GM18502 (cell line): ENCODE results near the gene PTX3.

Experiments
- ATAC-seq: cut with Tn5 transposase; IDR thresholded peaks from one replicate; pipeline ENCODE4 v1.9.1; 2021; ENCODE audit warnings: mild to moderate bottlenecking; ENCODE audit not compliant: unreplicated experiment, poor library complexity

PTX3 gene

GRCh38 chr3:157436583-157437291 lies at the start of gene PTX3:
Gene PTX3, plus strand, starts transcription at chr3:157436850. Its CDS starts 84 bp downstream, at chr3:157436934.
- no peak for ATAC-seq

- ATAC-seq: no peak
Observed at GRCh38 chr3:157387708-157388435, 48.8 kb upstream of the PTX3 start.

GRCh38 chr3:157388976-157389375 lies 47.7 kb upstream of the PTX3 start:
- no peak for ATAC-seq

- no peak for ATAC-seq
Observed at GRCh38 chr3:157390713-157391515, 45.7 kb upstream of the PTX3 start.

- no peak for ATAC-seq
Observed at GRCh38 chr3:157392104-157392503, 44.5 kb upstream of the PTX3 start.

- no peak for ATAC-seq
Observed at GRCh38 chr3:157393113-157393512, 43.5 kb upstream of the PTX3 start.

GRCh38 chr3:157394411-157394810 lies 42.2 kb upstream of the PTX3 start:
- no peak for ATAC-seq

GRCh38 chr3:157398598-157398997 lies 38.1 kb upstream of the PTX3 start:
- no peak for ATAC-seq

- no peak for ATAC-seq
Observed at GRCh38 chr3:157404381-157404780, 32.3 kb upstream of the PTX3 start.

- ATAC-seq: no peak
Observed at GRCh38 chr3:157405457-157405856, 31.2 kb upstream of the PTX3 start.

GRCh38 chr3:157406394-157406793 lies 30.3 kb upstream of the PTX3 start:
- no peak for ATAC-seq

- no peak for ATAC-seq
Observed at GRCh38 chr3:157407769-157408168, 28.9 kb upstream of the PTX3 start.

- ATAC-seq: no peak
Observed at GRCh38 chr3:157408499-157409149, 28.0 kb upstream of the PTX3 start.

GRCh38 chr3:157409516-157409915 lies 27.1 kb upstream of the PTX3 start:
- ATAC-seq: no peak

- ATAC-seq: no peak
Observed at GRCh38 chr3:157410945-157411344, 25.7 kb upstream of the PTX3 start.

GRCh38 chr3:157412323-157412855 lies 24.3 kb upstream of the PTX3 start:
- no peak for ATAC-seq

- ATAC-seq: no peak
Observed at GRCh38 chr3:157414861-157415260, 21.8 kb upstream of the PTX3 start.

- ATAC-seq: no peak
Observed at GRCh38 chr3:157416347-157417087, 20.1 kb upstream of the PTX3 start.

- ATAC-seq: no peak
Observed at GRCh38 chr3:157417247-157417646, 19.4 kb upstream of the PTX3 start.

- ATAC-seq: no peak
Observed at GRCh38 chr3:157418104-157418503, 18.5 kb upstream of the PTX3 start.
